Neural progenitor cell (in vitro differentiated cells): ENCODE data around the gene FOXK2. TPM values are rescaled to one million over a fixed set of nuclear protein-coding genes. Genes with fewer than 3 reads are reported as not detected.
A peak's percentile ranks its signal among the peaks of the same experiment; 100 is the strongest.

ENCODE experiments used
- DNase-seq: peaks from one replicate; pipeline ENCODE4 v3.0.0-alpha.2; 2016; ENCODE audit warnings: low spot score
- H2AFZ ChIP-seq: fragments of 200-600 bp; sonication (generic); replicated peaks from 2 replicates; pipeline ENCODE4 v1.6.1; 2016; ENCODE audit warnings: antibody characterized with exemption
- H3F3A ChIP-seq: fragments of 200-600 bp; sonication (generic); 2 replicates; pipeline ENCODE4 v1.6.1; 2016; ENCODE audit warnings: antibody characterized with exemption, low read depth
- H3K27ac ChIP-seq: fragments of 200-600 bp; sonication (generic); 2 replicates; pipeline ENCODE4 v1.5.1; 2016; ENCODE audit warnings: mild to moderate bottlenecking
- H3K27me3 ChIP-seq: fragments of 200-600 bp; sonication (generic); 2 replicates; pipeline ENCODE4 v1.6.1; 2016; ENCODE audit warnings: mild to moderate bottlenecking, moderate library complexity
- H3K36me3 ChIP-seq: fragments of 200-600 bp; sonication (generic); 2 replicates; pipeline ENCODE4 v1.5.1; 2016
- H3K4me1 ChIP-seq: fragments of 200-600 bp; sonication (generic); 2 replicates; pipeline ENCODE4 v1.6.1; 2016; ENCODE audit warnings: mixed run types
- H3K4me2 ChIP-seq: fragments of 200-600 bp; sonication (generic); 2 replicates; pipeline ENCODE4 v1.6.1; 2016
- H3K4me3 ChIP-seq: fragments of 200-600 bp; sonication (generic); 2 replicates; pipeline ENCODE4 v1.5.1; 2016
- H3K79me2 ChIP-seq: fragments of 200-600 bp; sonication (generic); 2 replicates; pipeline ENCODE4 v1.6.1; 2016; ENCODE audit warnings: low read depth
- H3K9ac ChIP-seq: fragments of 200-600 bp; sonication (generic); 2 replicates; pipeline ENCODE4 v1.6.1; 2016
- H3K9me3 ChIP-seq: fragments of 200-600 bp; sonication (generic); 2 replicates; pipeline ENCODE4 v1.5.1; 2016; ENCODE audit warnings: low read depth
- H4K20me1 ChIP-seq: fragments of 200-600 bp; sonication (generic); 2 replicates; pipeline ENCODE4 v1.6.1; 2016; ENCODE audit warnings: low read depth
- H3K27ac Mint-ChIP-seq: 3 replicates; pipeline ENCODE4 v1.8.0; 2021; ENCODE audit warnings: mixed read lengths
- H3K27me3 Mint-ChIP-seq: 2 replicates; pipeline ENCODE4 v1.8.0; 2022; ENCODE audit warnings: low read depth, mild to moderate bottlenecking, inconsistent platforms, moderate library complexity, mixed read lengths; ENCODE audit not compliant: insufficient read depth
- H3K36me3 Mint-ChIP-seq: 3 replicates; pipeline ENCODE4 v1.8.0; 2021; ENCODE audit warnings: mixed read lengths
- H3K4me1 Mint-ChIP-seq: 3 replicates; pipeline ENCODE4 v1.8.0; 2021; ENCODE audit warnings: mixed read lengths
- H3K4me3 Mint-ChIP-seq: 3 replicates; pipeline ENCODE4 v1.8.0; 2021; ENCODE audit warnings: mild to moderate bottlenecking, moderate library complexity, mixed read lengths
- H3K9me3 Mint-ChIP-seq: 3 replicates; pipeline ENCODE4 v1.8.0; 2020; ENCODE audit warnings: mixed read lengths
- EZH2 ChIP-seq: fragments of 200-600 bp; sonication (generic); IDR thresholded peaks from 2 replicates; pipeline ENCODE4 v1.6.1; 2017; ENCODE audit warnings: antibody characterized with exemption, mild to moderate bottlenecking, moderate library complexity
- EZH2phosphoT487 ChIP-seq: fragments of 200-600 bp; sonication (generic); IDR thresholded peaks from 2 replicates; pipeline ENCODE4 v1.6.1; 2017; ENCODE audit warnings: antibody characterized with exemption
- total RNA-seq: library from RNA; depleted of rRNA; stranded (reverse); fragments of >200 nt; gene quantifications from 2 replicates; pipeline ENCODE4 v1.2.3, GENCODE V29; 2015; ENCODE audit warnings: low replicate concordance
- TF ChIP-seq, protein P1 (sequence below): fragments of 200-600 bp; sonication (generic); IDR thresholded peaks from 2 replicates; pipeline ENCODE4 v1.5.1; 2017; ENCODE audit warnings: antibody characterized with exemption, mild to moderate bottlenecking

FOXK2 gene
- 28.1 and 45.9 TPM in 2 replicates for total RNA-seq

- H3K9me3 ChIP-seq, result no peaks in the 10 kb centered on the region
- H3K4me3 ChIP-seq, result peak within 1 kb of the TSS; percentile 78
- H3K9ac ChIP-seq, result peak within 1 kb of the TSS; percentile 56
- peak within 1 kb of the TSS; percentile 81 for H3K4me2 ChIP-seq
- TF ChIP-seq EZH2phosphoT487 (no peak), EZH2 (peak; percentile 26)
- TF ChIP-seq, protein P1, sequence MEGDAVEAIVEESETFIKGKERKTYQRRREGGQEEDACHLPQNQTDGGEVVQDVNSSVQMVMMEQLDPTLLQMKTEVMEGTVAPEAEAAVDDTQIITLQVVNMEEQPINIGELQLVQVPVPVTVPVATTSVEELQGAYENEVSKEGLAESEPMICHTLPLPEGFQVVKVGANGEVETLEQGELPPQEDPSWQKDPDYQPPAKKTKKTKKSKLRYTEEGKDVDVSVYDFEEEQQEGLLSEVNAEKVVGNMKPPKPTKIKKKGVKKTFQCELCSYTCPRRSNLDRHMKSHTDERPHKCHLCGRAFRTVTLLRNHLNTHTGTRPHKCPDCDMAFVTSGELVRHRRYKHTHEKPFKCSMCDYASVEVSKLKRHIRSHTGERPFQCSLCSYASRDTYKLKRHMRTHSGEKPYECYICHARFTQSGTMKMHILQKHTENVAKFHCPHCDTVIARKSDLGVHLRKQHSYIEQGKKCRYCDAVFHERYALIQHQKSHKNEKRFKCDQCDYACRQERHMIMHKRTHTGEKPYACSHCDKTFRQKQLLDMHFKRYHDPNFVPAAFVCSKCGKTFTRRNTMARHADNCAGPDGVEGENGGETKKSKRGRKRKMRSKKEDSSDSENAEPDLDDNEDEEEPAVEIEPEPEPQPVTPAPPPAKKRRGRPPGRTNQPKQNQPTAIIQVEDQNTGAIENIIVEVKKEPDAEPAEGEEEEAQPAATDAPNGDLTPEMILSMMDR, result no peak
- peak; percentile 97 for DNase-seq
- peak within 1 kb of the TSS; percentile 9 for H2AFZ ChIP-seq
- H3K4me1 Mint-ChIP-seq, result peaks cover 15% of the 10 kb centered on the region
- H4K20me1 ChIP-seq, result peaks cover 41% of the 10 kb centered on the region
- H3K27ac ChIP-seq, result no peak within 1 kb of the TSS
- H3K27me3 Mint-ChIP-seq, result peaks cover 5% of the 10 kb centered on the region
- H3K27ac Mint-ChIP-seq, result peak within 1 kb of the TSS; percentile 2
- no peaks in the 10 kb centered on the region for H3K27me3 ChIP-seq
- H3K79me2 ChIP-seq, result peaks cover 43% of the 10 kb centered on the region
- peak within 1 kb of the TSS; percentile 92 for H3K4me3 Mint-ChIP-seq
- peaks cover 4% of the 10 kb centered on the region for H3K4me1 ChIP-seq
- H3F3A ChIP-seq, result peaks cover 11% of the 10 kb centered on the region
- H3K9me3 Mint-ChIP-seq, result peaks cover 6% of the 10 kb centered on the region
- H3K36me3 ChIP-seq, result no peaks in the 10 kb centered on the region
- H3K36me3 Mint-ChIP-seq, result peaks cover 9% of the 10 kb centered on the region
Measured at GRCh38 chr17:82518826-82519810, at the start of gene FOXK2. FOXK2 (plus strand) TSS chr17:82519732; CDS start chr17:82519889, 157 bp downstream.

DNA sequence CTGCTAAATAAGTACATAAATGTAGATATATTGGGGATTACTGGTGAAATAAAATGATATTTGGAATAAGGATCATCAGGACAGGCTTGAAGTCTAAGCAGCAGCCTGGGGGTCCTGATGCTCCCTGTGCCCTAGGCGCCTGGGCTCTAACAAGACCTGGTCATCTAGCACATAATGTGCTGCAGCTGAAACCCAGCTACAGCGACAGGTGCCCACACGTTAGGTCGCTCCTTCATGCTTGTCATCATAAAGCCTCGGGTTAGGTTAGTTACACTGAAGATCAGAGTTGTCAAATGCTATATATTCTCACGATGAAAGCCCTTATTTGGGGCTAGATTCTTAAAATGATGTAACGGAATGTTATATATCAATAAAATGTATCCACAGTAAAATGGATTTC, 49.5 kb upstream of the FOXK2 start:
- no peak overlapping the region for H3K27ac ChIP-seq
- Mint-ChIP-seq H3K36me3 (peaks cover 39% of the 10 kb centered on the region), H3K27ac (no peak overlapping the region), H3K4me3 (no peak overlapping the region), H3K9me3 (no peaks in the 10 kb centered on the region), H3K4me1 (no peaks in the 10 kb centered on the region), H3K27me3 (no peaks in the 10 kb centered on the region)
- H3K9ac ChIP-seq, result no peak overlapping the region
- no peak overlapping the region for H3K4me3 ChIP-seq
- no peaks in the 10 kb centered on the region for H3F3A ChIP-seq
- TF ChIP-seq, protein P1, result no peak
- TF ChIP-seq EZH2phosphoT487 (no peak), EZH2 (no peak)
- H3K4me2 ChIP-seq, result no peak overlapping the region
- no peaks in the 10 kb centered on the region for H3K4me1 ChIP-seq
- peaks cover 18% of the 10 kb centered on the region for H4K20me1 ChIP-seq
- no peaks in the 10 kb centered on the region for H3K79me2 ChIP-seq
- no peak overlapping the region for H2AFZ ChIP-seq
- H3K36me3 ChIP-seq, result peaks cover 16% of the 10 kb centered on the region
- no peaks in the 10 kb centered on the region for H3K9me3 ChIP-seq
- DNase-seq, result no peak
- no peaks in the 10 kb centered on the region for H3K27me3 ChIP-seq

GRCh38 chr17:82474223-82475010, 45.1 kb upstream of the FOXK2 start:
- peaks cover 29% of the 10 kb centered on the region for H3K36me3 Mint-ChIP-seq
- peaks cover 12% of the 10 kb centered on the region for H3K36me3 ChIP-seq

More at GRCh38 chr17:82474223-82475010, 45.1 kb upstream of the FOXK2 start:
- Histone ChIP-seq H4K20me1 (peaks cover 17% of the 10 kb centered on the region), H3K9me3 (no peaks in the 10 kb centered on the region), H3K4me3 (no peak overlapping the region), H3K4me2 (no peak overlapping the region), H3K4me1 (no peaks in the 10 kb centered on the region), H2AFZ (no peak overlapping the region), H3K9ac (peak overlapping the region; percentile 4), H3K27ac (no peak overlapping the region), H3K79me2 (no peaks in the 10 kb centered on the region), H3F3A (no peaks in the 10 kb centered on the region), H3K27me3 (no peaks in the 10 kb centered on the region)
- Mint-ChIP-seq H3K27me3 (peaks cover 2% of the 10 kb centered on the region), H3K27ac (no peak overlapping the region), H3K4me3 (no peak overlapping the region), H3K9me3 (no peaks in the 10 kb centered on the region), H3K4me1 (no peaks in the 10 kb centered on the region)
- no peak for DNase-seq
- TF ChIP-seq EZH2phosphoT487, result no peak
- no peak for TF ChIP-seq EZH2
- TF ChIP-seq, protein P1, result no peak
